Measurements from ENCODE around the gene CCDC71L. TPM values are rescaled to one million over a fixed set of nuclear protein-coding genes. Genes with fewer than 3 reads are reported as not detected.

The CCDC71L gene
- total and polyA plus RNA-seq, 2 donors = 24.6 to 35.8 TPM

DNA sequence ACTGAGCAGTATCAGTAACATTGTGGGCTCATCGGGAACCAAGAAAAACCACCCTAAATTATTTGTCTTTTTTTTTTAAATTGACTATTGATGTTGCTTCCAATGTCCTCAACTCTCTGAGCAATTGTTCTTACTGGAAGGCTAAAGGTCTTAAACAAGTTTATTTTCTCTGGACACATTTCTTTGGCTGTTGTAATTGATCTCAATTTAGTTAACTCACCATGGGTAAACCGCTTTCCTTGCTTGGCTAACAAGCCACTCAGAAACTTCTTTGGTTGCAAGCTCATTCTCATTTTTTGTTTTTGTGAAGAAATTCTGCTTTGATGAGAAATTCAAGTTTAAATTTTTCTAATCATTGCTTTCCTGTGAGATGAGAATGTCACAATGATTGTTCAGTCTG is 25.5 kb downstream of the CCDC71L start:
- Histone ChIP-seq H3K9me3 (ENCODE audit: control insufficient read depth in 2 of 2, insufficient read depth in 1 of 2, low read length in 1 of 2) (no peaks in the 10 kb centered on the region), H3K4me1 (ENCODE audit: control insufficient read depth in 2 of 2, insufficient read depth in 2 of 2, low read length in 2 of 2) (no peaks in the 10 kb centered on the region), H3K4me3 (ENCODE audit: low read length in 2 of 2) (no peak overlapping the region), H3K27me3 (ENCODE audit: control insufficient read depth in 2 of 2, insufficient read depth in 1 of 2, low read length in 1 of 2) (no peaks in the 10 kb centered on the region), H3K36me3 (ENCODE audit: control insufficient read depth in 2 of 2, insufficient read depth in 2 of 2, low read length in 1 of 2) (no peaks in the 10 kb centered on the region), H3K27ac (ENCODE audit: low read depth in 1 of 2, low read length in 1 of 2) (no peak overlapping the region)
- DNase-seq (ENCODE audit: low read depth in 6 of 9, low spot score in 9 of 9) = no peak
- WGBS = 94% methylated on average over 2 of the region's 2 CpGs

DNA sequence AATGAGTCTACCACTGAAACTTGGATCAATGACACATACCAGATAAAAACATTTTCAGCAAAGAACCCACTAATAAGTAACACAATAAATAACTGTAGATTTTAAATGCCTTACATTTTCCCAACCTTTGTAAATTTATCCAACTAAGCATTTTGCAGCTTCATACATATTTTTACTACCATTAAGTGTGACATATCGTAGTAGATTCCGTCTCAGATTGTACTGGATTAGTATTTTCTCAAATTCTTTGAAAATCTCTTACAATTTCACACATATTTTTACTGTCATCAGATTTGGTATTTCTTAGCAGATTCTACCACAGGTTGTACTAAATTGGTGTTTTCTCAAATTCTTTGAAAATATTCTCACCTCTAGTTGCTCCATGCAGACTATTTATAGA is 26.0 kb downstream of the CCDC71L start:
- Histone ChIP-seq H3K9me3 (ENCODE audit: control insufficient read depth in 2 of 2, insufficient read depth in 1 of 2, low read length in 1 of 2) (no peaks in the 10 kb centered on the region), H3K27ac (ENCODE audit: low read depth in 1 of 2, low read length in 1 of 2) (no peak overlapping the region), H3K36me3 (ENCODE audit: control insufficient read depth in 2 of 2, insufficient read depth in 2 of 2, low read length in 1 of 2) (no peaks in the 10 kb centered on the region), H3K4me3 (ENCODE audit: low read length in 2 of 2) (no peak overlapping the region), H3K4me1 (ENCODE audit: control insufficient read depth in 2 of 2, insufficient read depth in 2 of 2, low read length in 2 of 2) (no peaks in the 10 kb centered on the region), H3K27me3 (ENCODE audit: control insufficient read depth in 2 of 2, insufficient read depth in 1 of 2, low read length in 1 of 2) (no peaks in the 10 kb centered on the region)
- no peak for DNase-seq (ENCODE audit: low read depth in 6 of 9, low spot score in 9 of 9)
- 94% methylated on average over 2 of the region's 2 CpGs for WGBS

DNA sequence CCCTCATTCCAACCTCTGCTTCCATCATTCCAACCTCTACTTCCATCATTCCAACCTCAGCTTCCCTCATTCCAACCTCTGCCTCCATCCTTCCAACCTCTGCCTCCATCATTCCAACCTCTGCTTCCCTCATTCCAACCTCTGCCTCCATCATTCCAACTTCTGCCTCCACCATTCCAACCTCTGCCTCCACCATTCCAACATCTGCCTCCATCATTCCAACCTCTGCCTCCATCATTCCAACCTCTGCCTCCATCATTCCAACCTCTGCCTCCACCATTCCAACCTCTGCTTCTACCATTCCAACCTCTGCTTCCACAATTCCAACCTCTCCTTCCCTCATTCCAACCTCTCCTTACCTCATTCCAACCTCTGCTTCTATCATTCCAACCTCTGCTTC is 30.3 kb downstream of the CCDC71L start:
- no peak for DNase-seq (ENCODE audit: low read depth in 6 of 9, low spot score in 9 of 9)
- H3K4me1 ChIP-seq (ENCODE audit: control insufficient read depth in 2 of 2, insufficient read depth in 2 of 2, low read length in 2 of 2) = no peaks in the 10 kb centered on the region
- H3K4me3 ChIP-seq (ENCODE audit: low read length in 2 of 2) = no peak overlapping the region
- H3K9me3 ChIP-seq (ENCODE audit: control insufficient read depth in 2 of 2, insufficient read depth in 1 of 2, low read length in 1 of 2) = no peaks in the 10 kb centered on the region
- H3K27me3 ChIP-seq (ENCODE audit: control insufficient read depth in 2 of 2, insufficient read depth in 1 of 2, low read length in 1 of 2) = no peaks in the 10 kb centered on the region
- H3K36me3 ChIP-seq (ENCODE audit: control insufficient read depth in 2 of 2, insufficient read depth in 2 of 2, low read length in 1 of 2) = no peaks in the 10 kb centered on the region
- no peak overlapping the region for H3K27ac ChIP-seq (ENCODE audit: low read depth in 1 of 2, low read length in 1 of 2)

DNA sequence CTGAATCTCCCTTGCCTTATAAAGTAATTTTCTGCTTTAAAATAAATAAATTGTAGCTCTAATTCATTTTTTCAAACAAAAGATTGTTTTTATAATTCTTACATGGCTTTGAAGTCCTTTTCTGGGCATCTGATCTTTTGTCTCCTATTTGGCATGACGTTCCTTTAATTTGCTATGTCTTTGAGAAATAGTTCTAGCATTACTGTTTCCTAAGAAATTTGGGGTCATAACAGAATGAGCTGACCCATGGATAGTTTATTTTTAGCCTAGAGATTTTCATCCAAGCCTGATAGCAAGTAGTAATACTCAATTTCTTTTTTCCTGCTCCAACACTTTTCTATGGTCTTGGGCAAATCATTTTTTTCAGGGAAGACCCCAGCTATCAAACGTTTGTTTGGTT is 31.4 kb downstream of the CCDC71L start:
- no peaks in the 10 kb centered on the region for H3K27me3 ChIP-seq (ENCODE audit: control insufficient read depth in 2 of 2, insufficient read depth in 1 of 2, low read length in 1 of 2)
- no peaks in the 10 kb centered on the region for H3K9me3 ChIP-seq (ENCODE audit: control insufficient read depth in 2 of 2, insufficient read depth in 1 of 2, low read length in 1 of 2)
- WGBS = 88% methylated on average over 2 of the region's 2 CpGs
- H3K4me3 ChIP-seq (ENCODE audit: low read length in 2 of 2) = no peak overlapping the region
- H3K4me1 ChIP-seq (ENCODE audit: control insufficient read depth in 2 of 2, insufficient read depth in 2 of 2, low read length in 2 of 2) = no peaks in the 10 kb centered on the region
- no peak for DNase-seq (ENCODE audit: low read depth in 6 of 9, low spot score in 9 of 9)
- no peaks in the 10 kb centered on the region for H3K36me3 ChIP-seq (ENCODE audit: control insufficient read depth in 2 of 2, insufficient read depth in 2 of 2, low read length in 1 of 2)
- H3K27ac ChIP-seq (ENCODE audit: low read depth in 1 of 2, low read length in 1 of 2) = no peak overlapping the region

- Histone ChIP-seq H3K27ac (ENCODE audit: low read depth in 1 of 2, low read length in 1 of 2) (no peak overlapping the region), H3K27me3 (ENCODE audit: control insufficient read depth in 2 of 2, insufficient read depth in 1 of 2, low read length in 1 of 2) (no peaks in the 10 kb centered on the region), H3K4me3 (ENCODE audit: low read length in 2 of 2) (no peak overlapping the region), H3K9me3 (ENCODE audit: control insufficient read depth in 2 of 2, insufficient read depth in 1 of 2, low read length in 1 of 2) (no peaks in the 10 kb centered on the region), H3K4me1 (ENCODE audit: control insufficient read depth in 2 of 2, insufficient read depth in 2 of 2, low read length in 2 of 2) (no peaks in the 10 kb centered on the region), H3K36me3 (ENCODE audit: control insufficient read depth in 2 of 2, insufficient read depth in 2 of 2, low read length in 1 of 2) (no peaks in the 10 kb centered on the region)
- DNase-seq (ENCODE audit: low read depth in 6 of 9, low spot score in 9 of 9) = no peak
- WGBS = 96% methylated on average over 6 of the region's 6 CpGs
Observed at GRCh38 chr7:106626376-106627164, 34.4 kb downstream of the CCDC71L start.

DNA sequence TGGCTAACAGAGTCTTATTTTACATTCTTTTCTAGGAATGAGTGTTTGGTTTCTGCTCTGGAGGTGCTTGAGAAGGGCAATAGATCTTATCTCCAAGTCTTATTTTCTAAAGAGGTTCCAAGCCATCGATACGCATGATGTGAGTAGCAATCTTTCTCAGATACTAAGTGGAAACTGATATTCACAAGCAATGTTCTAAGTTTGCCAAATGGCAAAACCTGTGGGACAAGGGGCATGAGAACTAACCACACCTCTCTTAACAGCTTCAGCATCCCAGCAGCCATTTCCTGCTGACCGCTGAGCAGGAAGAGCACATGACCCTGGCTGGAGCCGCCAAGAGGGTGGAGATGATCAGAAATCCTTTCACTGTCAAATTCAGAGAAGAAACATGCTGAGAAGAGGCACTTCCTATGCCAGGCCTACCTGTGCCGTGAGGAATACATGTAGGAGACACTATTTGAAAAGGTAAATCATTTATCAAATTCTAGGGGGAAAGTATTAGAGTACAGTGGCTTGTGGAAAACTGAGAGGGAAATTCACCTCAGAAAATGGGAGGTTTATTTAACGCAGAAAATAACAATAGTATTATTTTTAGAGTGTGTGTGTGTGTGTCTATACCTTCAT is 35.2 kb downstream of the CCDC71L start:
- no peak overlapping the region for H3K27ac ChIP-seq (ENCODE audit: low read depth in 1 of 2, low read length in 1 of 2)
- no peaks in the 10 kb centered on the region for H3K36me3 ChIP-seq (ENCODE audit: control insufficient read depth in 2 of 2, insufficient read depth in 2 of 2, low read length in 1 of 2)
- WGBS = 73% methylated on average over 6 of the region's 6 CpGs
- no peak overlapping the region for H3K4me3 ChIP-seq (ENCODE audit: low read length in 2 of 2)
- no peak for DNase-seq (ENCODE audit: low read depth in 6 of 9, low spot score in 9 of 9)
- no peaks in the 10 kb centered on the region for H3K4me1 ChIP-seq (ENCODE audit: control insufficient read depth in 2 of 2, insufficient read depth in 2 of 2, low read length in 2 of 2)
- no peaks in the 10 kb centered on the region for H3K9me3 ChIP-seq (ENCODE audit: control insufficient read depth in 2 of 2, insufficient read depth in 1 of 2, low read length in 1 of 2)
- H3K27me3 ChIP-seq (ENCODE audit: control insufficient read depth in 2 of 2, insufficient read depth in 1 of 2, low read length in 1 of 2) = no peaks in the 10 kb centered on the region

GRCh38 chr7:106623853-106624252 is 37.1 kb downstream of the CCDC71L start:
- Histone ChIP-seq H3K4me3 (ENCODE audit: low read length in 2 of 2) (no peak overlapping the region), H3K27ac (ENCODE audit: low read depth in 1 of 2, low read length in 1 of 2) (no peak overlapping the region), H3K27me3 (ENCODE audit: control insufficient read depth in 2 of 2, insufficient read depth in 1 of 2, low read length in 1 of 2) (no peaks in the 10 kb centered on the region), H3K4me1 (ENCODE audit: control insufficient read depth in 2 of 2, insufficient read depth in 2 of 2, low read length in 2 of 2) (no peaks in the 10 kb centered on the region), H3K9me3 (ENCODE audit: control insufficient read depth in 2 of 2, insufficient read depth in 1 of 2, low read length in 1 of 2) (no peaks in the 10 kb centered on the region), H3K36me3 (ENCODE audit: control insufficient read depth in 2 of 2, insufficient read depth in 2 of 2, low read length in 1 of 2) (no peaks in the 10 kb centered on the region)
- no peak for DNase-seq (ENCODE audit: low read depth in 6 of 9, low spot score in 9 of 9)

GRCh38 chr7:106623315-106623660 is 37.7 kb downstream of the CCDC71L start:
- WGBS = 75% methylated on average over 2 of the region's 2 CpGs
- DNase-seq (ENCODE audit: low read depth in 6 of 9, low spot score in 9 of 9) = no peak
- no peaks in the 10 kb centered on the region for H3K4me1 ChIP-seq (ENCODE audit: control insufficient read depth in 2 of 2, insufficient read depth in 2 of 2, low read length in 2 of 2)

DNA sequence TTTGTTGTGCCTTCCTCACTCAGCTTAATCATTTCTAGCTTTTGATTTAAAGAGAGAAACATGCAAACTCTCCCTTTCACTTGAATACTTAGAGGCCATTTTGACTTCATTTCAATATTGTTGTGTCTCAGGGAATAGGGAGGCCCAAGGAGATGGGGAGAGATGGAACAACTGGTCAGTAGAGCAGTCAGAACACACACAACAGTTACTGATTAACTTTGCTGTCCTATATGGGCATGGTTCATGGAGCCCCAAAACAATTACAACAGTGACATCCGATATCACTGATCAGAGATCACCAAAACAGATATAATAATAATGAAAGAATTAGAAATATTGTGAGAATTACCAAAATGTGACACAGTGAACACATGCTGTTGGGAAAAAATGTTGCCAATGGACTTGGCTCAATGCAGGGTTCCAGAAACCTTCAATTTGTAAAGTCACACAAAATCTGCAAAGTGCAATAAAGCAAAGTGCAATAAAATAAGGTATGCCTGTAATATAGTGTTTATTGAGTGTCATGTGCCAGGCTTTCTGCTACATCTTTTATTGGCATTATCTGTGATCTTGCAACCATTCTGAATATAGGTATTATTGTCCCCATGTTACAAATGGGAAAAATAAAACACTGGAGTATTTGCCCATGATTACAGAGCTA is 38.2 kb downstream of the CCDC71L start:
- H3K27me3 ChIP-seq (ENCODE audit: control insufficient read depth in 2 of 2, insufficient read depth in 1 of 2, low read length in 1 of 2) = no peaks in the 10 kb centered on the region
- WGBS = 99% methylated on average over 1 of the region's 1 CpG
- no peak overlapping the region for H3K4me3 ChIP-seq (ENCODE audit: low read length in 2 of 2)
- H3K9me3 ChIP-seq (ENCODE audit: control insufficient read depth in 2 of 2, insufficient read depth in 1 of 2, low read length in 1 of 2) = no peaks in the 10 kb centered on the region
- no peak for DNase-seq (ENCODE audit: low read depth in 6 of 9, low spot score in 9 of 9)
- no peaks in the 10 kb centered on the region for H3K4me1 ChIP-seq (ENCODE audit: control insufficient read depth in 2 of 2, insufficient read depth in 2 of 2, low read length in 2 of 2)
- H3K27ac ChIP-seq (ENCODE audit: low read depth in 1 of 2, low read length in 1 of 2) = no peak overlapping the region
- no peaks in the 10 kb centered on the region for H3K36me3 ChIP-seq (ENCODE audit: control insufficient read depth in 2 of 2, insufficient read depth in 2 of 2, low read length in 1 of 2)

More at GRCh38 chr7:106623315-106623660, 37.7 kb downstream of the CCDC71L start:
- H3K9me3 ChIP-seq (ENCODE audit: control insufficient read depth in 2 of 2, insufficient read depth in 1 of 2, low read length in 1 of 2) = no peaks in the 10 kb centered on the region
- H3K27me3 ChIP-seq (ENCODE audit: control insufficient read depth in 2 of 2, insufficient read depth in 1 of 2, low read length in 1 of 2) = no peaks in the 10 kb centered on the region
- no peak overlapping the region for H3K27ac ChIP-seq (ENCODE audit: low read depth in 1 of 2, low read length in 1 of 2)
- no peaks in the 10 kb centered on the region for H3K36me3 ChIP-seq (ENCODE audit: control insufficient read depth in 2 of 2, insufficient read depth in 2 of 2, low read length in 1 of 2)
- no peak overlapping the region for H3K4me3 ChIP-seq (ENCODE audit: low read length in 2 of 2)
